DMS79 treated with DMSO at 0.1 percent for 48 hours (cell line): ENCODE results near the gene POLD4.

Experiments
- DNase-seq: peaks from one replicate; lab custom pipeline; 2025; lab: John Stamatoyannopoulos, UW

The POLD4 gene

GRCh38 chr11:67371189-67371910, 18.0 kb upstream of the POLD4 start:
- peak; percentile 20 for DNase-seq

GRCh38 chr11:67370351-67371076, 17.2 kb upstream of the POLD4 start:
- no peak for DNase-seq

- no peak for DNase-seq
These were observed 16.5 kb upstream of the POLD4 start for GRCh38 chr11:67369801-67370284.

- DNase-seq = no peak
These were observed 15.9 kb upstream of the POLD4 start for GRCh38 chr11:67369275-67369674.

GRCh38 chr11:67368621-67369020, 15.3 kb upstream of the POLD4 start:
- no peak for DNase-seq

- no peak for DNase-seq
These were observed 14.4 kb upstream of the POLD4 start for GRCh38 chr11:67367761-67368227.

GRCh38 chr11:67366961-67367760, 13.8 kb upstream of the POLD4 start:
- no peak for DNase-seq

- DNase-seq = no peak
These were observed 13.2 kb upstream of the POLD4 start for GRCh38 chr11:67366546-67366945.

- no peak for DNase-seq
These were observed 12.5 kb upstream of the POLD4 start for GRCh38 chr11:67365736-67366444.

GRCh38 chr11:67364783-67365722, 11.7 kb upstream of the POLD4 start:
- DNase-seq = peak; percentile 9

- DNase-seq = no peak
These were observed 10.8 kb upstream of the POLD4 start for GRCh38 chr11:67364169-67364568.

GRCh38 chr11:67357831-67358670, 4.7 kb upstream of the POLD4 start:
- DNase-seq = no peak

- peak; percentile 49 for DNase-seq
These were observed 3.7 kb upstream of the POLD4 start for GRCh38 chr11:67356864-67357561.

GRCh38 chr11:67356387-67356863, 3.1 kb upstream of the POLD4 start:
- DNase-seq = no peak

GRCh38 chr11:67355794-67356386, 2.5 kb upstream of the POLD4 start:
- DNase-seq = no peak

GRCh38 chr11:67355023-67355793, 1.9 kb upstream of the POLD4 start:
- no peak for DNase-seq

- DNase-seq = no peak
These were observed 1.0 kb upstream of the POLD4 start for GRCh38 chr11:67354075-67355022.
